Nucleus accumbens (tissue), 56 donors: ENCODE results near the gene HDHD3.
"Not testable (repeated sequence)": the region's sequence is repeated elsewhere in the genome, so short reads cannot be mapped to it uniquely, and the experiment has no call there.

Source experiments
- DNase-seq, 56 donors: peaks; one replicate each; lab custom pipeline; 2025; lab: John Stamatoyannopoulos, UW

Gene HDHD3

GRCh38 chr9:113368348-113368981 is 8.3 kb downstream of the HDHD3 start:
- no peak for DNase-seq

- DNase-seq, result not testable (repeated sequence)
These were observed 11.1 kb downstream of the HDHD3 start for GRCh38 chr9:113365652-113366051.

GRCh38 chr9:113364951-113365350 is 11.8 kb downstream of the HDHD3 start:
- DNase-seq, result no peak

GRCh38 chr9:113363336-113363735 is 13.4 kb downstream of the HDHD3 start:
- DNase-seq, result no peak

- peak in 29 of 56 donors; percentile 8 to 85 (median 49) for DNase-seq
These were observed 15.3 kb downstream of the HDHD3 start for GRCh38 chr9:113361304-113362018.

- no peak for DNase-seq
These were observed 16.4 kb downstream of the HDHD3 start for GRCh38 chr9:113360242-113360842.

GRCh38 chr9:113359385-113359784 is 17.4 kb downstream of the HDHD3 start:
- no peak for DNase-seq

- DNase-seq, result peak in 18 of 56 donors; percentile 5 to 66 (median 31)
These were observed 20.0 kb downstream of the HDHD3 start for GRCh38 chr9:113356686-113357292.

GRCh38 chr9:113355040-113355596 is 21.7 kb downstream of the HDHD3 start:
- DNase-seq, result no peak

- no peak for DNase-seq
These were observed 24.4 kb downstream of the HDHD3 start for GRCh38 chr9:113352411-113352810.

GRCh38 chr9:113352006-113352405 is 24.8 kb downstream of the HDHD3 start:
- no peak for DNase-seq

GRCh38 chr9:113350937-113351336 is 25.8 kb downstream of the HDHD3 start:
- peak in 7 of 56 donors; percentile 7 to 27 (median 18) for DNase-seq

- DNase-seq, result no peak
These were observed 26.6 kb downstream of the HDHD3 start for GRCh38 chr9:113350107-113350661.

- peak in 7 of 56 donors; percentile 11 to 48 (median 13) for DNase-seq
These were observed 27.2 kb downstream of the HDHD3 start, which contains the start of gene BSPRY for GRCh38 chr9:113349445-113350094. Gene BSPRY (plus strand): TSS chr9:113349541. CDS start chr9:113349580, 39 bp downstream.

GRCh38 chr9:113349066-113349444 is 27.7 kb downstream of the HDHD3 start:
- DNase-seq, result no peak

- no peak for DNase-seq
These were observed 28.3 kb downstream of the HDHD3 start for GRCh38 chr9:113348437-113348836.

GRCh38 chr9:113345671-113346070 is 31.1 kb downstream of the HDHD3 start:
- DNase-seq, result no peak

GRCh38 chr9:113345190-113345589 is 31.6 kb downstream of the HDHD3 start:
- peak in 8 of 56 donors; percentile 8 to 39 (median 18) for DNase-seq

- peak in 55 of 56 donors; percentile 21 to 95 (median 83) for DNase-seq
These were observed 33.0 kb downstream of the HDHD3 start for GRCh38 chr9:113343732-113344231.
